ENCODE results near the gene TNRC6C.
A peak's percentile ranks its signal among the peaks of the same experiment; 100 is the strongest.

- TF ChIP-seq CTCF (IDR thresholded peaks at IDR 0.05) (no peak), POLR2A (IDR thresholded peaks at IDR 0.05) (peak in 3 of 4 donors; percentile 10 to 72 (median 58))
Observed at GRCh38 chr17:78128551-78129350, 170.2 kb downstream of the TNRC6C start, which contains the start of gene TMC6.
